Measurements from ENCODE around the gene GRIK5. TPM values are rescaled to one million over a fixed set of nuclear protein-coding genes. Genes with fewer than 3 reads are reported as not detected.

Gene GRIK5
- total RNA-seq, 1 experiment from 2014 or later: 43.1 TPM

DNA sequence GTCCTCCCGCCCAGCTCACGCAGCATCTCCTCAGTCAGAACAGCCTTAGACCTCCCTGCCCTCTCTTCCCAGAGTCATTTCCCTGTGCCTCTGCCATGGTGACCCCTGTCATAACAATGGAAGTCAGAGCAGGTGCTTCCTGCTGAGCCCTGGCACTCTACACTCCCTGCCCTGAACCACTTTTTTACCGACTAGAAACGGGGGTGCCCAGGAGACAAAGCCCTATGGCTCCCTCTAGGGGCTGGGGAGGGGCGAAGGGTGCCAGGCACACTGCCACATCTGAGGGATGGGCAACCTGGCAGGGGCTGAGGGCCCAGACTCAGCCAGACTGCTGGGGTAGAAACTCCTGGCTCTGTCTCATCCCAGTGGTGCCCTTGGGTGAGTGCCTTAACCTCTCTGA, 22.3 kb upstream of the GRIK5 start:
- H3K27ac Mint-ChIP-seq: no peak overlapping the region
- Histone ChIP-seq H3K4me1 (ENCODE audit: insufficient read depth, low read length) (no peaks in the 10 kb centered on the region), H3K4ac (ENCODE audit: low read depth, low read length) (no peak overlapping the region), H2BK5ac (ENCODE audit: insufficient read length, low read length) (no peak overlapping the region), H3K9me3 (ENCODE audit: control insufficient read depth, low read depth, low read length) (no peaks in the 10 kb centered on the region), H4K91ac (ENCODE audit: insufficient read length, low read depth, low read length) (no peak overlapping the region), H4K20me1 (ENCODE audit: control insufficient read depth, insufficient read depth, insufficient read length) (no peaks in the 10 kb centered on the region), H3K56ac (ENCODE audit: insufficient read length, low read depth, low read length) (no peak overlapping the region), H3K27me3 (ENCODE audit: insufficient read depth, low read length) (no peaks in the 10 kb centered on the region), H2BK20ac (ENCODE audit: low read depth, low read length, poor library complexity, severe bottlenecking) (no peak overlapping the region), H3K4me2 (ENCODE audit: insufficient read depth, insufficient read length, low read length) (no peak overlapping the region), H3K18ac (ENCODE audit: insufficient read length, low read depth, low read length) (no peak overlapping the region), H3K79me2 (ENCODE audit: insufficient read depth, low read length) (no peaks in the 10 kb centered on the region), H2AFZ (ENCODE audit: low read length) (no peak overlapping the region), H2BK12ac (ENCODE audit: insufficient read length, low read depth, low read length) (no peak overlapping the region), H4K8ac (replicated peaks; ENCODE audit: insufficient read length, low read depth, low read length) (no peak overlapping the region), H2BK120ac (ENCODE audit: low read depth, low read length, poor library complexity, severe bottlenecking) (no peak overlapping the region), H3T11ph (ENCODE audit: low read length) (no peak overlapping the region), H2BK15ac (ENCODE audit: low read depth, low read length) (no peak overlapping the region), H3K14ac (ENCODE audit: insufficient read depth, low read length) (no peak overlapping the region), H3K23me2 (ENCODE audit: insufficient read length, low read depth, low read length, poor library complexity, severe bottlenecking) (no peaks in the 10 kb centered on the region), H2AK5ac (ENCODE audit: insufficient read length, low read length) (no peak overlapping the region), H3K23ac (ENCODE audit: insufficient read length, low read depth, low read length) (no peak overlapping the region), H3K27ac (ENCODE audit: insufficient read length, low read depth, low read length) (no peak overlapping the region), H3K9ac (ENCODE audit: extremely low read depth, insufficient read length, low read length) (no peak overlapping the region), H3K79me1 (ENCODE audit: insufficient read depth, low read depth, low read length, poor library complexity, severe bottlenecking) (no peaks in the 10 kb centered on the region), H4K5ac (ENCODE audit: insufficient read length, low read depth, low read length) (no peak overlapping the region)
- peak overlapping the region in 1 of 2 experiments; percentile 51; a peak in 1 of 5 replicates for H3K4me3 Mint-ChIP-seq
- TF ChIP-seq, protein P1, sequence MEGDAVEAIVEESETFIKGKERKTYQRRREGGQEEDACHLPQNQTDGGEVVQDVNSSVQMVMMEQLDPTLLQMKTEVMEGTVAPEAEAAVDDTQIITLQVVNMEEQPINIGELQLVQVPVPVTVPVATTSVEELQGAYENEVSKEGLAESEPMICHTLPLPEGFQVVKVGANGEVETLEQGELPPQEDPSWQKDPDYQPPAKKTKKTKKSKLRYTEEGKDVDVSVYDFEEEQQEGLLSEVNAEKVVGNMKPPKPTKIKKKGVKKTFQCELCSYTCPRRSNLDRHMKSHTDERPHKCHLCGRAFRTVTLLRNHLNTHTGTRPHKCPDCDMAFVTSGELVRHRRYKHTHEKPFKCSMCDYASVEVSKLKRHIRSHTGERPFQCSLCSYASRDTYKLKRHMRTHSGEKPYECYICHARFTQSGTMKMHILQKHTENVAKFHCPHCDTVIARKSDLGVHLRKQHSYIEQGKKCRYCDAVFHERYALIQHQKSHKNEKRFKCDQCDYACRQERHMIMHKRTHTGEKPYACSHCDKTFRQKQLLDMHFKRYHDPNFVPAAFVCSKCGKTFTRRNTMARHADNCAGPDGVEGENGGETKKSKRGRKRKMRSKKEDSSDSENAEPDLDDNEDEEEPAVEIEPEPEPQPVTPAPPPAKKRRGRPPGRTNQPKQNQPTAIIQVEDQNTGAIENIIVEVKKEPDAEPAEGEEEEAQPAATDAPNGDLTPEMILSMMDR (conservative IDR thresholded peaks at IDR 0.05): peak; percentile 72
- H3K4me1 Mint-ChIP-seq: peaks cover 13 to 49% of the 10 kb centered on the region in 2 experiments
- no peaks in the 10 kb centered on the region for H3K9me3 Mint-ChIP-seq
- no CpG with 5 or more reads among the region's 5 CpGs for WGBS (ENCODE audit: extremely low coverage, insufficient read length, low lambda C conversion rate)
- H3K27me3 Mint-ChIP-seq (ENCODE audit: low read depth): peaks cover 19% of the 10 kb centered on the region
- peak; percentile 61 for DNase-seq
- no peaks in the 10 kb centered on the region; a peak in 1 of 7 replicates for H3K36me3 Mint-ChIP-seq (ENCODE audit: insufficient read depth in 1 of 3, low read depth in 3 of 3)

Data from H9 (cell line).